GM12891 (cell line): Measurements from ENCODE around the gene TMEM139.
A peak's percentile ranks its signal among the peaks of the same experiment; 100 is the strongest.
"Not testable (repeated sequence)": the region's sequence is repeated elsewhere in the genome, so short reads cannot be mapped to it uniquely, and the experiment has no call there.

ENCODE experiments used
- DNase-seq: peaks from one replicate; pipeline ENCODE4 v3.0.0; 2011; ENCODE audit warnings: low spot score; ENCODE audit not compliant: insufficient read length
- FAIRE-seq: peaks from 2 replicates; lab custom pipeline; 2011; peaks lifted over from hg19 to GRCh38; lab: Jason Lieb, UNC
- PAX5 ChIP-seq: IDR thresholded peaks from 2 replicates; pipeline ENCODE4 v1.6.1; 2011; ENCODE audit warnings: low read length, moderate library complexity, mild to moderate bottlenecking; ENCODE audit not compliant: insufficient read depth, severe bottlenecking
- POLR2A ChIP-seq: IDR thresholded peaks from 2 replicates; pipeline ENCODE4 v1.6.1; 2011; ENCODE audit warnings: low read depth, low read length, control low read depth
- POLR2AphosphoS5 ChIP-seq: IDR thresholded peaks from 2 replicates; pipeline ENCODE4 v1.6.1; 2011; ENCODE audit warnings: low read depth, low read length, control low read depth
- POU2F2 ChIP-seq: IDR thresholded peaks from 2 replicates; pipeline ENCODE4 v1.6.1; 2011; ENCODE audit warnings: low read depth, mild to moderate bottlenecking, control low read depth, low read length, moderate library complexity
- SPI1 ChIP-seq: IDR thresholded peaks from 2 replicates; pipeline ENCODE4 v1.6.1; 2011; ENCODE audit warnings: low read depth, low read length, control low read depth
- TAF1 ChIP-seq: IDR thresholded peaks from 2 replicates; pipeline ENCODE4 v1.6.1; 2011; ENCODE audit warnings: low read depth, low read length, control low read depth

TMEM139 gene

DNA sequence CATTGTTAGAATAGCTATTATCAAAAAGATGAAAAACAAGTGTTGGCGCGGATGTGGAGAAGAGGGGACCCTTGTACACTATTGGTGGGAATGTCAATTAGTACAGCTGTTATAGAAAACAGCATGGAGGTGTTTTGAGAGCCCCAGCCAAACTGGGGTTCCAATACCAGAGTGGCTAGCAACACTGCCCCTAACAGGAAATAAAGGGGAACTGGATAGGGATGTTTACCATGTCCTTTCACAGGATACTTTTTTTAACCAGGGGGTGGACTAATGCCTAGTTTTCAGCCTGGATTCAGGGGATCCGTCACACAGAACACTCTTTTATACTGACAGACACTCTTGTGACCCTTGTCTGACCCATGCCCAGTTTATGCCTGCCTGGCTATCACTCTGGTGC is 28.4 kb upstream of the TMEM139 start:
- no peak for DNase-seq

GRCh38 chr7:143256932-143257331 is 27.8 kb upstream of the TMEM139 start:
- no peak for TF ChIP-seq POLR2A
- no peak for TF ChIP-seq TAF1
- no peak for TF ChIP-seq POU2F2
- no peak for TF ChIP-seq POLR2AphosphoS5
- TF ChIP-seq PAX5 = peak; percentile 75
- TF ChIP-seq SPI1 = peak; percentile 53; the same call in 1 of the 2 replicates
- peak; percentile 69 for FAIRE-seq

More for the DNA sequence above, 28.4 kb upstream of the TMEM139 start:
- TF ChIP-seq POU2F2 = no peak
- TF ChIP-seq SPI1 = peak; percentile 43
- TF ChIP-seq POLR2AphosphoS5 = no peak
- no peak for TF ChIP-seq POLR2A
- no peak for FAIRE-seq

DNA sequence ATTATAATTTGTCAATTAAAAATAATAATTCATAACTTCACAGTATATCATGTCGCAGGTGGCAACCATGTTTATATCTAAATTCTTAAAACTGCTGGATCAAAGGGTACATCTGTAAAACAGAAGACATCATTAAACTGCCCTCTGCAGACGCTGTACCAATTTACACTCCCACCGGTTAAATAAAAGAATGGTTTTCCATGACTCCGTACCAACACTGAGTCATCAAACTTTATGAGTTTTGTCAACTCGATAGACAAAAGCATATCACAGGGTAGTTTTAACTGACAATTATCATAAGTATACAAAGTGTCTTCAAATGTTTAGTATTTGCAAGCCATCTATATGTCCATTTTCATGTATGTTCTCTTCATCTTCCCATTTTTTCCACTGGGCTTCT is 27.3 kb upstream of the TMEM139 start:
- TF ChIP-seq PAX5 = no peak
- TF ChIP-seq POLR2AphosphoS5 = no peak
- TF ChIP-seq SPI1 = no peak
- TF ChIP-seq TAF1 = no peak
- no peak for TF ChIP-seq POU2F2
- TF ChIP-seq POLR2A = no peak
- FAIRE-seq (no peak), DNase-seq (no peak)

More at GRCh38 chr7:143256932-143257331, 27.8 kb upstream of the TMEM139 start:
- DNase-seq = no peak

- TF ChIP-seq SPI1 (no peak), POLR2AphosphoS5 (no peak), PAX5 (no peak), POU2F2 (no peak), POLR2A (no peak), TAF1 (no peak)
- DNase-seq (no peak), FAIRE-seq (peak; percentile 60)
Measured at GRCh38 chr7:143258831-143259230, 25.9 kb upstream of the TMEM139 start.

GRCh38 chr7:143259765-143260164 is 25.0 kb upstream of the TMEM139 start:
- TF ChIP-seq POU2F2 (no peak), POLR2AphosphoS5 (no peak), PAX5 (no peak), POLR2A (no peak), TAF1 (no peak), SPI1 (no peak)
- FAIRE-seq = no peak
- no peak for DNase-seq

GRCh38 chr7:143261901-143262300 is 22.9 kb upstream of the TMEM139 start:
- FAIRE-seq = no peak

GRCh38 chr7:143263266-143264195 is 21.2 kb upstream of the TMEM139 start, which contains the start of gene GSTK1:
Gene GSTK1 (plus strand): TSS chr7:143263441. CDS start chr7:143263514, 73 bp downstream.
- TF ChIP-seq POLR2AphosphoS5 = peak; percentile 78
- TF ChIP-seq POU2F2 = no peak
- TF ChIP-seq PAX5 = no peak
- TF ChIP-seq TAF1 = peak; percentile 43; the same call in 1 of the 2 replicates
- TF ChIP-seq SPI1 = no peak
- TF ChIP-seq POLR2A = peak; percentile 85
- DNase-seq (peak; percentile 80), FAIRE-seq (peak; percentile 63)

More at GRCh38 chr7:143261901-143262300, 22.9 kb upstream of the TMEM139 start:
- TF ChIP-seq PAX5 = no peak
- TF ChIP-seq POLR2AphosphoS5 = no peak
- no peak for TF ChIP-seq POU2F2
- no peak for TF ChIP-seq SPI1
- no peak for TF ChIP-seq POLR2A
- no peak for TF ChIP-seq TAF1
- no peak for DNase-seq

DNA sequence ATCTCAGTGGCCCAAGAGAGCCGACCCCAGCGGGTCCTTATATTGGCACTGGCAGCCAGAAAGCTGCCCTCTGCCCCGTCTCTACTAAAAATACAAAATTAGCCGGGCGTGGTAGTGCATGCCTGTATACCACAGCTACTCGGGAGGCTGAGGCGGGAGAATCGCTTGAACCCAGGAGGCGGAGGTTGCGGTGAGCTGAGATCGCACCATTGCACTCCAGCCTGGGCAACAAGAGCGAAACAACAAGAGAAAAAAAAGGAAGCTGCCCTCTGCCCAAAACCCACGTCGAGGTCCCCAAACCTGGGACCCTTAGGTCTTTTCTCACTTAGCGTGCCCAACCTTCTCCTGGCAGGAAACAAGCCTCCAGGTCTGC is 20.6 kb upstream of the TMEM139 start:
- FAIRE-seq, DNase-seq: not testable (repeated sequence)

- TF ChIP-seq SPI1 (no peak), TAF1 (no peak), POU2F2 (no peak), PAX5 (no peak), POLR2AphosphoS5 (no peak), POLR2A (no peak)
- DNase-seq (no peak), FAIRE-seq (no peak)
Measured at GRCh38 chr7:143265017-143265693, 19.6 kb upstream of the TMEM139 start.
